GM23338 (cell line): ENCODE data around the gene FAM81B.

Experiments
- CTCF ChIP-seq, 2 experiments: fragments of 200-600 bp in 1 of 2; sonication (generic) in 1 of 2; conservative IDR thresholded peaks; 2 replicates each; pipeline versions ENCODE4 v1.5.1 to v1.6.1; 2016 to 2017; ENCODE audit warnings: antibody characterized with exemption in 2 of 2, low read depth in 2 of 2, mild to moderate bottlenecking in 2 of 2, moderate library complexity in 1 of 2
- EZH2 ChIP-seq: fragments of 200-600 bp; sonication (generic); IDR thresholded peaks from one replicate; pipeline ENCODE4 v1.8.0; 2017; ENCODE audit warnings: antibody characterized with exemption, mild to moderate bottlenecking, low read depth; ENCODE audit not compliant: unreplicated experiment
- POLR2AphosphoS5 ChIP-seq: IDR thresholded peaks from 2 replicates; pipeline ENCODE4 v1.6.1; 2016; ENCODE audit warnings: antibody characterized with exemption, low read depth
- ZNF114 ChIP-seq: fragments of 250-450 bp; sonication (Bioruptor Pico); IDR thresholded peaks from 2 replicates; pipeline ENCODE4 v1.5.0; 2020; ENCODE audit warnings: mild to moderate bottlenecking, moderate library complexity

GRCh38 chr5:95445995-95446394, 54.8 kb downstream of the FAM81B start:
- no peak for TF ChIP-seq CTCF (conservative IDR thresholded peaks at IDR 0.05; ENCODE audit: low read depth in 2 of 2)
- no peak for TF ChIP-seq POLR2AphosphoS5
- TF ChIP-seq ZNF114 (CRISPR knock-in tag), result no peak
- no peak for TF ChIP-seq EZH2
